Neural cell (in vitro differentiated cells): ENCODE results near the gene SIK3. TPM values are rescaled to one million over a fixed set of nuclear protein-coding genes. Genes with fewer than 3 reads are reported as not detected.

Source experiments
- H2AFZ ChIP-seq: fragments of 200-600, 300-800 bp; sonication (generic), shearing (Covaris generic); 2 replicates; pipeline ENCODE4 v1.6.0; 2014; ENCODE audit warnings: low read depth, mild to moderate bottlenecking, antibody characterized with exemption, low read length, moderate library complexity
- H3F3A ChIP-seq: fragments of 200-600 bp; shearing (Covaris generic); 2 replicates; pipeline ENCODE4 v1.6.1; 2016; ENCODE audit warnings: mild to moderate bottlenecking, moderate library complexity, mixed read lengths, antibody characterized with exemption, low read length; ENCODE audit not compliant: insufficient read depth, poor library complexity, severe bottlenecking
- H3K27ac ChIP-seq: fragments of 200-600, 300-800 bp; sonication (generic), shearing (Covaris generic); 2 replicates; pipeline ENCODE4 v1.5.1; 2014; ENCODE audit warnings: mild to moderate bottlenecking, low read length, moderate library complexity
- H3K27me3 ChIP-seq: fragments of 300-800, 200-600 bp; sonication (generic), shearing (Covaris generic); 2 replicates; pipeline ENCODE4 v1.6.0; 2014; ENCODE audit warnings: mild to moderate bottlenecking, low read depth, low read length, moderate library complexity; ENCODE audit not compliant: insufficient read depth
- H3K36me3 ChIP-seq: fragments of 300-800, 200-600 bp; sonication (generic), shearing (Covaris generic); 2 replicates; pipeline ENCODE4 v1.5.1; 2014; ENCODE audit warnings: mild to moderate bottlenecking, antibody characterized with exemption, low read length, moderate library complexity; ENCODE audit not compliant: insufficient read depth
- H3K4me2 ChIP-seq: fragments of 300-800, 200-600 bp; sonication (generic), shearing (Covaris generic); 2 replicates; pipeline ENCODE4 v1.6.0; 2014; ENCODE audit warnings: mild to moderate bottlenecking, low read length
- H3K4me3 ChIP-seq: fragments of 300-800, 200-600 bp; sonication (generic), shearing (Covaris generic); 2 replicates; pipeline ENCODE4 v1.5.1; 2014; ENCODE audit warnings: mild to moderate bottlenecking, low read length, moderate library complexity
- H3K79me2 ChIP-seq: fragments of 200-600 bp; shearing (Covaris generic); replicated peaks from 2 replicates; pipeline ENCODE4 v1.6.0; 2014; ENCODE audit warnings: mild to moderate bottlenecking, low read length, moderate library complexity; ENCODE audit not compliant: insufficient read depth
- H3K9ac ChIP-seq: fragments of 300-800, 200-600 bp; sonication (generic), shearing (Covaris generic); 2 replicates; pipeline ENCODE4 v1.6.1; 2016; ENCODE audit warnings: mild to moderate bottlenecking, low read length, mixed read lengths
- H3K9me2 ChIP-seq: fragments of 200-600 bp; shearing (Covaris generic); 2 replicates; pipeline ENCODE4 v1.6.1; 2016; ENCODE audit warnings: mild to moderate bottlenecking, low read length, mixed read lengths; ENCODE audit not compliant: insufficient read depth
- H3K9me3 ChIP-seq: fragments of 200-600, 300-800 bp; sonication (generic), shearing (Covaris generic); 2 replicates; pipeline ENCODE4 v1.6.1; 2016; ENCODE audit warnings: mild to moderate bottlenecking, mixed run types, low read length, moderate library complexity, mixed read lengths
- H4K20me1 ChIP-seq: fragments of 200-600 bp; shearing (Covaris generic); 2 replicates; pipeline ENCODE4 v1.6.1; 2016; ENCODE audit warnings: mild to moderate bottlenecking, mixed run types; ENCODE audit not compliant: insufficient read depth
- CTCF ChIP-seq: fragments of 450-650 bp; IDR thresholded peaks from 2 replicates; pipeline ENCODE4 v1.5.1; 2014; ENCODE audit warnings: antibody characterized with exemption, mild to moderate bottlenecking, moderate library complexity; ENCODE audit not compliant: poor library complexity, severe bottlenecking
- EZH2 ChIP-seq: fragments of 200-600, 300-800 bp; shearing (Covaris generic), sonication (generic); IDR thresholded peaks from 2 replicates; pipeline ENCODE4 v1.6.1; 2014; ENCODE audit warnings: antibody characterized with exemption, low read length, borderline replicate concordance, mild to moderate bottlenecking; ENCODE audit not compliant: insufficient read depth, poor library complexity, severe bottlenecking
- MXI1 ChIP-seq: fragments of 450-650 bp; conservative IDR thresholded peaks from 2 replicates; pipeline ENCODE4 v1.6.1; 2014; ENCODE audit warnings: antibody characterized with exemption, mild to moderate bottlenecking; ENCODE audit not compliant: poor library complexity, severe bottlenecking
- RAD21 ChIP-seq: fragments of 450-650 bp; conservative IDR thresholded peaks from 2 replicates; pipeline ENCODE4 v1.6.1; 2014; ENCODE audit warnings: antibody characterized with exemption, mild to moderate bottlenecking, moderate library complexity
- REST ChIP-seq: IDR thresholded peaks from 2 replicates; pipeline ENCODE4 v1.6.1; 2012; ENCODE audit warnings: borderline replicate concordance
- SMC3 ChIP-seq: fragments of 450-650 bp; conservative IDR thresholded peaks from 2 replicates; pipeline ENCODE4 v1.6.1; 2014; ENCODE audit warnings: antibody characterized with exemption, mild to moderate bottlenecking, moderate library complexity; ENCODE audit not compliant: poor library complexity
- TAF1 ChIP-seq: IDR thresholded peaks from 2 replicates; pipeline ENCODE4 v1.6.1; 2012; ENCODE audit warnings: low read depth
- polyA plus RNA-seq: library from polyadenylated mRNA; depleted of rRNA; stranded (reverse); fragments of >200 nt; gene quantifications from 2 replicates; pipeline ENCODE4 v1.2.3, GENCODE V29; 2014

SIK3 gene
- polyA plus RNA-seq, 1 donor from 2014 or later, result 11.2 TPM

- Histone ChIP-seq H3K9me2 (no peaks in the 10 kb centered on the region), H3K27me3 (no peaks in the 10 kb centered on the region), H3F3A (no peaks in the 10 kb centered on the region), H3K36me3 (no peaks in the 10 kb centered on the region), H3K79me2 (no peaks in the 10 kb centered on the region), H3K4me3 (no peak overlapping the region), H3K9ac (no peak overlapping the region), H4K20me1 (no peaks in the 10 kb centered on the region), H3K27ac (no peak overlapping the region), H3K4me2 (no peak overlapping the region), H2AFZ (no peak overlapping the region), H3K9me3 (no peaks in the 10 kb centered on the region)
- TF ChIP-seq MXI1 (no peak), RAD21 (no peak), SMC3 (no peak), TAF1 (no peak), EZH2 (no peak), REST (no peak)
These were observed 161.3 kb downstream of the SIK3 start for GRCh38 chr11:116936754-116937446.

- Histone ChIP-seq H3K9me2 (no peaks in the 10 kb centered on the region), H4K20me1 (no peaks in the 10 kb centered on the region), H3K27me3 (no peaks in the 10 kb centered on the region), H3K36me3 (no peaks in the 10 kb centered on the region), H3K9me3 (no peaks in the 10 kb centered on the region), H3K27ac (no peak overlapping the region), H2AFZ (no peak overlapping the region), H3K4me3 (no peak overlapping the region), H3K9ac (no peak overlapping the region), H3K4me2 (no peak overlapping the region), H3K79me2 (no peaks in the 10 kb centered on the region), H3F3A (no peaks in the 10 kb centered on the region)
- TF ChIP-seq SMC3 (no peak), TAF1 (no peak), CTCF (no peak), EZH2 (no peak), RAD21 (no peak), REST (no peak)
These were observed 162.7 kb downstream of the SIK3 start for GRCh38 chr11:116935514-116935913.
